Smooth muscle cell (in vitro differentiated cells): ENCODE results near the gene STRA8. TPM values are rescaled to one million over a fixed set of nuclear protein-coding genes. Genes with fewer than 3 reads are reported as not detected.

Experiments
- DNase-seq: peaks from one replicate; lab custom pipeline; 2025; ENCODE audit not compliant: unreplicated experiment; lab: John Stamatoyannopoulos, UW
- H2AFZ ChIP-seq: fragments of 200-600 bp; sonication (generic); 2 replicates; pipeline ENCODE4 v1.6.0; 2016; ENCODE audit warnings: antibody characterized with exemption, low read depth, mild to moderate bottlenecking
- H3F3A ChIP-seq: fragments of 200-600 bp; sonication (generic); 2 replicates; pipeline ENCODE4 v1.6.0; 2017; ENCODE audit warnings: antibody characterized with exemption, low read depth
- H3K27ac ChIP-seq: fragments of 200-600 bp; sonication (generic); 2 replicates; pipeline ENCODE4 v1.5.1; 2016; ENCODE audit warnings: low read depth, mild to moderate bottlenecking
- H3K27me3 ChIP-seq: fragments of 200-600 bp; sonication (generic); 2 replicates; pipeline ENCODE4 v1.6.1; 2016; ENCODE audit warnings: low read depth, mild to moderate bottlenecking
- H3K36me3 ChIP-seq: fragments of 200-600 bp; sonication (generic); 2 replicates; pipeline ENCODE4 v1.5.1; 2016; ENCODE audit warnings: low read depth
- H3K4me1 ChIP-seq: fragments of 200-600 bp; sonication (generic); 2 replicates; pipeline ENCODE4 v1.5.1; 2016; ENCODE audit warnings: low read depth
- H3K4me2 ChIP-seq: fragments of 200-600 bp; sonication (generic); 2 replicates; pipeline ENCODE4 v1.6.0; 2016; ENCODE audit warnings: mild to moderate bottlenecking
- H3K4me3 ChIP-seq: fragments of 200-600 bp; sonication (generic); 2 replicates; pipeline ENCODE4 v1.5.1; 2016; ENCODE audit warnings: mild to moderate bottlenecking
- H3K79me2 ChIP-seq: fragments of 200-600 bp; sonication (generic); 2 replicates; pipeline ENCODE4 v1.6.0; 2016; ENCODE audit warnings: low read depth, mild to moderate bottlenecking
- H3K9ac ChIP-seq: fragments of 200-600 bp; sonication (generic); 2 replicates; pipeline ENCODE4 v1.6.0; 2016; ENCODE audit warnings: low read depth
- H3K9me3 ChIP-seq: fragments of 200-600 bp; sonication (generic); replicated peaks from 2 replicates; pipeline ENCODE4 v1.5.1; 2016; ENCODE audit warnings: low read depth
- H4K20me1 ChIP-seq: fragments of 200-600 bp; sonication (generic); 2 replicates; pipeline ENCODE4 v1.6.0; 2016; ENCODE audit warnings: low read depth
- WGBS: methylation state at CpG from one replicate; pipeline ENCODE4 v1.1.7; 2016; ENCODE audit warnings: low lambda C conversion rate; 5-methylcytosine and 5-hydroxymethylcytosine counted together
- polyA plus RNA-seq: library from polyadenylated mRNA; unstranded; fragments of >200 nt; fragmentation: Nextera tagmentation; extraction: Ambion mirVana; gene quantifications from 2 replicates; pipeline ENCODE4 v1.2.1, GENCODE V29; 2016
- total RNA-seq: library from RNA; depleted of rRNA; stranded (reverse); fragments of >200 nt; gene quantifications from 2 replicates; pipeline ENCODE4 v1.2.3, GENCODE V29; 2014
- TF ChIP-seq, protein P1 (sequence below): fragments of 200-600 bp; sonication (generic); IDR thresholded peaks from 2 replicates; pipeline ENCODE4 v1.5.1; 2017; ENCODE audit warnings: borderline replicate concordance, mild to moderate bottlenecking, antibody characterized with exemption; ENCODE audit not compliant: insufficient read depth, poor library complexity, severe bottlenecking

Gene STRA8
- total and polyA plus RNA-seq, 2 experiments from 2014 or later = not detected

DNA sequence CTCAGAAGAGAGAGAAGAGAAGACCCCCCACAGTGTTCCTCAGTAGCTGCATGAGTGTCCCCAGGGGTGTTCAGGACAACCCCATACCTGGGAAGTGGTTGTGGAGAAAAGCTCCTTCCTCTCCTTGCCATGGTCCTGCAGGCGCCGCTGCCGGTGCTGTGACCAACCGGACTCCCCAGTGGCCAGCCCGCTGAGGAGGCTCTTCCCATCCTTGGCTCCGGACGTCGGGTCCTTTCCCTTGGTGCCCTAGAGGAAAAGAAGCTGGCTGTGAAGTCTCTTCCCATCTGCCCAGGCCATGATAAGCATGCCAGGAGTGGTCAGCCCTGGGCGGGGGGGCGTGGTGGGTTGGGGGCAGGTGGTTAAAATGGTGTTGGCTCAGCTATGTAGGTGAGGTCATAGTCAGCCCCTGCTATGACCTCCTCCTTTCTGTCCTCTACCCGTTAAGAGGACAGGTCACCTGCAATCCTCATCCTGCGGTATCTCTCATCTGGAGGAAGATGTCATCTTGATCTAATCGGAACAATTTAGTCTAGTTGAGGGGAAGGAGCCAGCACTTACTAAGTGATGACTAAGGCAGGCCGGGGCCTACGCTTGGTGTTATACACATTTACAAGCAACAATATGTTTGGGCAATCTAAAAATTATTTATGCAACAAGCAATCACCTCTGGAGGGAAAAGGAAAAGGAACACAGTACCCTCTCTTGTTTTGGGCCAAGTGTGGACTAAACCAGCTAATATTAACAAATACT is 35.6 kb upstream of the STRA8 start:
- H2AFZ ChIP-seq = no peak overlapping the region
- H3F3A ChIP-seq = no peaks in the 10 kb centered on the region
- H3K27ac ChIP-seq = peak overlapping the region; percentile 26
- H3K4me2 ChIP-seq = no peak overlapping the region
- no peak overlapping the region for H3K9ac ChIP-seq
- H3K27me3 ChIP-seq = no peaks in the 10 kb centered on the region
- TF ChIP-seq, protein P1, sequence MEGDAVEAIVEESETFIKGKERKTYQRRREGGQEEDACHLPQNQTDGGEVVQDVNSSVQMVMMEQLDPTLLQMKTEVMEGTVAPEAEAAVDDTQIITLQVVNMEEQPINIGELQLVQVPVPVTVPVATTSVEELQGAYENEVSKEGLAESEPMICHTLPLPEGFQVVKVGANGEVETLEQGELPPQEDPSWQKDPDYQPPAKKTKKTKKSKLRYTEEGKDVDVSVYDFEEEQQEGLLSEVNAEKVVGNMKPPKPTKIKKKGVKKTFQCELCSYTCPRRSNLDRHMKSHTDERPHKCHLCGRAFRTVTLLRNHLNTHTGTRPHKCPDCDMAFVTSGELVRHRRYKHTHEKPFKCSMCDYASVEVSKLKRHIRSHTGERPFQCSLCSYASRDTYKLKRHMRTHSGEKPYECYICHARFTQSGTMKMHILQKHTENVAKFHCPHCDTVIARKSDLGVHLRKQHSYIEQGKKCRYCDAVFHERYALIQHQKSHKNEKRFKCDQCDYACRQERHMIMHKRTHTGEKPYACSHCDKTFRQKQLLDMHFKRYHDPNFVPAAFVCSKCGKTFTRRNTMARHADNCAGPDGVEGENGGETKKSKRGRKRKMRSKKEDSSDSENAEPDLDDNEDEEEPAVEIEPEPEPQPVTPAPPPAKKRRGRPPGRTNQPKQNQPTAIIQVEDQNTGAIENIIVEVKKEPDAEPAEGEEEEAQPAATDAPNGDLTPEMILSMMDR = no peak
- 85% methylated on average over 15 of the region's 15 CpGs for WGBS
- H3K36me3 ChIP-seq = no peaks in the 10 kb centered on the region
- H3K4me1 ChIP-seq = no peaks in the 10 kb centered on the region
- no peak overlapping the region for H3K4me3 ChIP-seq
- no peaks in the 10 kb centered on the region for H4K20me1 ChIP-seq
- no peaks in the 10 kb centered on the region for H3K9me3 ChIP-seq
- H3K79me2 ChIP-seq = no peaks in the 10 kb centered on the region
- DNase-seq = no peak

DNA sequence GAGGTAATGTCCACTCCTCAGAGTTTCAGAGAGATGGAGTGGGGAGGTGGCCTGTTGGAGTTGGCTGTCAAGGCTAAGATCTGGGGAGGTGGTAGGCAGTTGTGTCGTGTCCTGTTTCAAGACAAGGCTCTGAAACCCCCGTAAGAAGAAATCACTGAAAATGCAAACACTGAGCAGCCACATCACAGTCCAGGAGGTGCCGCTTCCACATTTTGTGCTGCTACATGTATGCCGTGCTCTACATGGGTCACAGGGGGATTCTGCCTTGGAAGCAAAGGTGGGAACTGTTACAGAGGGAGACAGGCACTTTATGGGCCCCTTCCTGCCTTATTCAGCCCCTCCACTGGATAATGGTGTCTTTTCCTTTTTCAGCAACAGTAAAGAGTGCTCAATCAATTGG is 34.2 kb upstream of the STRA8 start:
- Histone ChIP-seq H3K4me3 (no peak overlapping the region), H3K4me2 (no peak overlapping the region), H3K4me1 (no peaks in the 10 kb centered on the region), H4K20me1 (no peaks in the 10 kb centered on the region), H3F3A (no peaks in the 10 kb centered on the region), H3K9ac (no peak overlapping the region), H2AFZ (no peak overlapping the region), H3K9me3 (no peaks in the 10 kb centered on the region), H3K36me3 (no peaks in the 10 kb centered on the region), H3K27ac (no peak overlapping the region), H3K79me2 (no peaks in the 10 kb centered on the region), H3K27me3 (no peaks in the 10 kb centered on the region)
- no peak for DNase-seq
- 96% methylated on average over 4 of the region's 4 CpGs for WGBS
- TF ChIP-seq, protein P1 = no peak

DNA sequence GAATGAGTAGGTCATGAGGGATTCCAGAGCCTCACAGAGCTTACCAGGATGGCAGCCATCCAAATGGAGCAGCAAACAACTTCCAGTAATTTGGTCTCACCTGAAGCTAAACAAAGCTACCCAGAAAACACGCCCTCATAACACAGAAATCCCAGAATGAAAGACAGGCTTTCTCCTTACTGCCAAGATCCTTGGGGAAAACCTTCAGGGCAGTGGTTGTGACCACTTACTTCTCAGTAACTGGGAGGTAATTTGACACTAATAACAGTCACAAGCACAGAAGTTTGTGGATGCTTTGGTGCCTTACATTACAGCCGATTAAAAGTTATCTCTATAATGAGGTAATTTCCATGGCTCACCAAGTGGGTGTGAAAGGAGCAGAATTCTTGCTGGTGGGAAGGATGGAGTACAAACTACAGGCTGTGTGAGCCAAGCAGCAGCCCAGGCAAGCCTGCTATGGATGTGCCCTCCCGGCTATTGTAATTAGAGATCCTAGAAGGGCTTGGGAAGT is 32.8 kb upstream of the STRA8 start:
- H3K27me3 ChIP-seq = no peaks in the 10 kb centered on the region
- no peaks in the 10 kb centered on the region for H3K9me3 ChIP-seq
- no peaks in the 10 kb centered on the region for H3K79me2 ChIP-seq
- H2AFZ ChIP-seq = no peak overlapping the region
- H4K20me1 ChIP-seq = no peaks in the 10 kb centered on the region
- no peak for DNase-seq
- 83% methylated on average over 3 of the region's 3 CpGs for WGBS
- H3F3A ChIP-seq = no peaks in the 10 kb centered on the region
- no peak overlapping the region for H3K27ac ChIP-seq
- no peaks in the 10 kb centered on the region for H3K36me3 ChIP-seq
- no peak overlapping the region for H3K4me3 ChIP-seq
- no peaks in the 10 kb centered on the region for H3K4me1 ChIP-seq
- TF ChIP-seq, protein P1 = no peak
- no peak overlapping the region for H3K9ac ChIP-seq
- H3K4me2 ChIP-seq = no peak overlapping the region

DNA sequence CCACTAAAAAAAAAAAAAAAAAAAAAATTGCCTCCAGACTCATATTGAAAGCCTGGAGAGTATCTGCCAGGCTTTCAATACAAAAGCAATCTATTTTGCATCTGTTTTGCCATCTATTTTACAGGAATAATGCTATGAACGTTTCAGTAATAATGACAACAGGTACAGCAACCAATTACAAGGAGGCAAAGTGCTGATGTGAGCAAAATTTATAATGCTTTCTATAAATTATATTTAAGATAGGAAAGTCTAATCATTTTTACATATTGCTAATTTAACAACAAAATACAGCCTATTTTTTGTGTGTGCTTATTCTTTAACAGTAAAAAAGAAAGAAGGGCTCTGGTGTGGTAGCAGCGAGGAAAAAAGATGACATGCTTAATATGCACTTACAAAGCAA is 32.3 kb upstream of the STRA8 start:
- Histone ChIP-seq H3K36me3 (no peaks in the 10 kb centered on the region), H3F3A (no peaks in the 10 kb centered on the region), H3K4me3 (no peak overlapping the region), H2AFZ (no peak overlapping the region), H3K9ac (no peak overlapping the region), H3K9me3 (no peaks in the 10 kb centered on the region), H3K79me2 (no peaks in the 10 kb centered on the region), H4K20me1 (no peaks in the 10 kb centered on the region), H3K4me1 (no peaks in the 10 kb centered on the region), H3K27me3 (no peaks in the 10 kb centered on the region), H3K27ac (no peak overlapping the region), H3K4me2 (no peak overlapping the region)
- TF ChIP-seq, protein P1 = no peak
- DNase-seq = no peak
- WGBS = 89% methylated on average over 2 of the region's 2 CpGs
